LNCAP (cell line): Measurements from ENCODE around the gene MAPK8.

ENCODE experiments used
- TF ChIP-seq, protein P1 (sequence below): fragments of 450-650 bp; IDR thresholded peaks from 2 replicates; pipeline ENCODE4 v1.5.1; 2017; ENCODE audit warnings: mild to moderate bottlenecking

The MAPK8 gene

DNA sequence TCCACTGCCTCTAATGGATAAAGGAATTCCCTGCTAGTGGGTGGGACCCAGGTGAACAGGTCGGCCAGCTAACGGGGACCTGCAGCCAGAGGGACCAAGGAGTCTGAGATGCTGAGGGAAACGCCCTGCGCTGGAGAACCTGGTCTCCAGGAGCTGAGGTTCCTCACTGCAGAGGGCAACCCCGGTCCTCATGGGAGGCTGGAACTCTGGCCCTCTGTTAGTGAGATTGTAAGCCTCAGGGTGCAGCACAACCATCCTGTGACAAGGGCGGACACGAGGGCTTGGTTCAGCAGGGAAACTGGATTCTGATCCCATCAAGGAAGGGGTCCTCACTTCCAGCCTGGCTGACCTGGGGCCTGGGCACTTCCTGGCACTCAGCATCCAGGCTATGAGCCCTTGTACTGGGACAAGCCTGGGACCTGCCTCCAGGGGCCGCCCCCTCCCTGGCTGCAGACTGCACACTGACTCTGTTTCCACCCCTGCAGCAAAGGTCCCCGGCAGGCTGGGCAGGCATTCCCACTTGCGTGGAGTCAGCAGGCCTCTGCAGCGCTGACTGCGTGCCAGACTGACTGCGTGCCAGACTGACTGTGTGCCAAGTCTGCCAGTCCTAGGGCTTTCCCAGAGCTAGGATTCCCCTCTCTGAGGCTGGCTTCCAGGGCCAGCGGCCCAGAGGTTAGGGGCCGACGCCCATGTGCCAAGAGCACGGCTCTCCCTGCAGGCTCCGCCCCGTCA lies 143.2 kb downstream of the MAPK8 start:
- TF ChIP-seq, protein P1, sequence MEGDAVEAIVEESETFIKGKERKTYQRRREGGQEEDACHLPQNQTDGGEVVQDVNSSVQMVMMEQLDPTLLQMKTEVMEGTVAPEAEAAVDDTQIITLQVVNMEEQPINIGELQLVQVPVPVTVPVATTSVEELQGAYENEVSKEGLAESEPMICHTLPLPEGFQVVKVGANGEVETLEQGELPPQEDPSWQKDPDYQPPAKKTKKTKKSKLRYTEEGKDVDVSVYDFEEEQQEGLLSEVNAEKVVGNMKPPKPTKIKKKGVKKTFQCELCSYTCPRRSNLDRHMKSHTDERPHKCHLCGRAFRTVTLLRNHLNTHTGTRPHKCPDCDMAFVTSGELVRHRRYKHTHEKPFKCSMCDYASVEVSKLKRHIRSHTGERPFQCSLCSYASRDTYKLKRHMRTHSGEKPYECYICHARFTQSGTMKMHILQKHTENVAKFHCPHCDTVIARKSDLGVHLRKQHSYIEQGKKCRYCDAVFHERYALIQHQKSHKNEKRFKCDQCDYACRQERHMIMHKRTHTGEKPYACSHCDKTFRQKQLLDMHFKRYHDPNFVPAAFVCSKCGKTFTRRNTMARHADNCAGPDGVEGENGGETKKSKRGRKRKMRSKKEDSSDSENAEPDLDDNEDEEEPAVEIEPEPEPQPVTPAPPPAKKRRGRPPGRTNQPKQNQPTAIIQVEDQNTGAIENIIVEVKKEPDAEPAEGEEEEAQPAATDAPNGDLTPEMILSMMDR, result no peak

DNA sequence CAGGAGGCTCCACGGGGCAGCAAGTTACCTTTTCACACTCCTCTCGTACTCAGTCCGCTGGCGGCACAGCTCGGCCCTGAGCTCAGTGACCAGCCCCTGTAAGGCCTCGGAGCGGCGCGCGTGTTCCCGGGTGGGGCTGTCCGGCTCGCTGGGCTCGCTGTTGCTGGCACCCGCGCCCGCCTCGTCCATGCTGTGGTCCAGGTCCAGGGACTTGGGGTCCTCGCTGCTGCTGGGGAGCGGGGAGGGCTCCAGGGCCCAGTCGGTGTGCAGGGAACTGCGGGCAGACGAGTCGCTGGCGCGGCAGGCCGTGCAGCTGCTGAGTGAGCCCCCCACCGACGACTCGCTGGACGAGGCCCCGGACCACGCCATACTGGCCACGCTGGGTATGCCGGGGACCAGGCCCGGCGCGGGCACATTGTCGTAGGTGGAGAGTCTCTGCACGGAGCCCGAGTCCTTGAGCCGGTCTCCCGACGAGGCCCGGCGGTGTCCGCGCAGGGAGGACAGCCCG lies 143.8 kb downstream of the MAPK8 start:
- TF ChIP-seq, protein P1, result no peak

DNA sequence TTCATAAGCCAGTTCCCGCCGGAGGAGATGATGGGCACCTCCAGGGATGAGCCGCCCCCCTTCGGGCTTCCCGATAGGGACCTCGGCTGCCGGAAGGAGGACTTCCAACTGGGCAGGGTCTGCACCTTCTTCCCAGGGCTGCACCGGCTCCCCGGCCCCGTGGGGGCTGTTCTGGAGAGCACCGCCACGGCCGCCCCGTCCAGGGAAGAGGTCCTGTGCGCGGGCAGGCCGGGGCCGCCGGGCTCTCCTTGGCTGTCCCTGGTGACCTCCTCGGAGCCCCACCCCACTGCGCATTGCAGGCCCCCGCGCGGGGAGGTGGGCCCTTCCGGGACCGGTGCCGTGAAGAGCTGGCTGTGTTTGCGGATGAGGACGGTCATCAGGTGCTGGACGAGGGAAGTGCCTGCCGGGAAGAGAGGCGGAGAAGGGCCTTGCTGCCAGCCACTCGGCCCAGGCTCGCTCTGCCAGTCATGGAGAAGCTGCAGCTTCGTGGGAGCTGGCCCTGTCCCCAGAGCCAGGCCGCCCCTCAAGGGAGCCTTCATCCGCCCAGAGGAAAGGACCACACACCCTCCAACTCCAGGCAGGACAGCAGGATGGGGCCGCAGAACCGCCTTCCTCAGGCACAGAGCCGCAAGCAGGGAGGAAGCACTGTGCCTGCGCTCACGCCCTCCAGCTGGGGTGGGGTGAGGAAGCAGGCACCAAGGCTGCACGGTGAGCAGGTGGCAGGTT lies 144.4 kb downstream of the MAPK8 start:
- TF ChIP-seq, protein P1, result no peak

DNA sequence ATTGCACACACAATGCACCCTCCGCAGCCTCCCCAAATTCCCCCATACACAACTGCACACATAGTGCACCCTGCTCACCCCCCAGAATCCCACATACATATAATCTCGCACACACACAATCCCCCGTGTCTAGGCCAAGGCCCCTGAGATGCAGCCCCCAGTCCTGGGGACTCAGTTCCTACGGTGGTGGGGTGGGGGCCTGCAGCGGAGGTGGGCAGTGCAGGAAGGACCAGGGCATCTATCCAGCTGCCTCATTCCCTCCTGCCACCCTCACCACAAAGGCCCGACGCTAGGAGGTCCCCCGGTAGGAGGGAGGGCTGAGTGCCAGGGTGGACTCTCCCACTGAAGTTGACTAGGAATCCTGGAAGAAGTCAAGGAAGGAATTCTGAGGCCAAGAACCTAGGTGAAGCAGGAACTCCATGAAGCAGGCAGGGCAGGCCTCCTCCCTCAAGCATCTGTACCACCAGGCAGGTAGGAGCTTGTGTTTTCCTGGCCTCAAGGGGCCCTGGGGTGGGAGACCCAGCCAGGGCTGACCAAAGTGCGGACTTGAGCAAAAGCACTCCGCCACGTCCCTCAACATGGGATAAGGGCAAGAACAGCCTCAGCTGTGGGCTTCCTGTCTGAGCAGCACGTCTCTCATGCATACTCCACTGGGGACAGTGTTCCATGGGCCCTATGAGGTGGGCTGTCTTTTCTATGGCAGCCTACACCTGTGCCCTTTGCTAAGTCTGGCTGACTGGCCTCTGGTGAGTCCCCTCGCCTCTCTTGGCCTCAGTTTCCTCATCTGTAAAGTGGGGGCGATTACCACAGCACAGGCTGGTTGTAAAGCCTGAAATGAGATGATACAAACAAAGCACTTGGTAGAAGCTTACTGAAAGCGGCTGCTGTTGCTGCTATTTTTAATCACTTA lies 145.7 kb downstream of the MAPK8 start:
- TF ChIP-seq, protein P1, result no peak

DNA sequence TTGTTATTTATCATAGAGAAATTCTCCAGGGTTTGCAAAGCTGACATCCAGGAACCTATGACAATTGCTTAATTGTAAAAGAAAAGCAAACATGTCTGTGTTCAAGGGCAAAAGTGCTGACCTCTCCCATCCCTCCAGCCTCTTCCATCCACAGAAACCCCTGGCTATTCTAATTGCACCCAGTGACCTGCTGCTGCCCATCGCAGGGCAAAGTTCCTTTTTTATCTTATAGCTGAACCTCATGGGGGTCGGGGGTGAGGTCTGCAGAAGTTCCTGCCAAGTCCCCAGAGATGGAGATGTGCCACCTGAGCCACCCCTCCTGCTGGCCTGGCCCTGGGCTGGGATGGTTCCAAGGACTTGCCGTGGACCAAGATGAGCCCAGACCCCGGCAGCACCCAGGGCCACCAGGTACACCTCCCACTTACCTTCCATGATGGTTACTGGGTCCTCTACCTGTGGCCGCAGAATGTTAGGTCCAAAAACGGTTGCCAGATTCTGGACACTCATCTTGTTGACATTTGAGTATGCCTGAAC lies 146.5 kb downstream of the MAPK8 start:
- TF ChIP-seq, protein P1, result no peak

DNA sequence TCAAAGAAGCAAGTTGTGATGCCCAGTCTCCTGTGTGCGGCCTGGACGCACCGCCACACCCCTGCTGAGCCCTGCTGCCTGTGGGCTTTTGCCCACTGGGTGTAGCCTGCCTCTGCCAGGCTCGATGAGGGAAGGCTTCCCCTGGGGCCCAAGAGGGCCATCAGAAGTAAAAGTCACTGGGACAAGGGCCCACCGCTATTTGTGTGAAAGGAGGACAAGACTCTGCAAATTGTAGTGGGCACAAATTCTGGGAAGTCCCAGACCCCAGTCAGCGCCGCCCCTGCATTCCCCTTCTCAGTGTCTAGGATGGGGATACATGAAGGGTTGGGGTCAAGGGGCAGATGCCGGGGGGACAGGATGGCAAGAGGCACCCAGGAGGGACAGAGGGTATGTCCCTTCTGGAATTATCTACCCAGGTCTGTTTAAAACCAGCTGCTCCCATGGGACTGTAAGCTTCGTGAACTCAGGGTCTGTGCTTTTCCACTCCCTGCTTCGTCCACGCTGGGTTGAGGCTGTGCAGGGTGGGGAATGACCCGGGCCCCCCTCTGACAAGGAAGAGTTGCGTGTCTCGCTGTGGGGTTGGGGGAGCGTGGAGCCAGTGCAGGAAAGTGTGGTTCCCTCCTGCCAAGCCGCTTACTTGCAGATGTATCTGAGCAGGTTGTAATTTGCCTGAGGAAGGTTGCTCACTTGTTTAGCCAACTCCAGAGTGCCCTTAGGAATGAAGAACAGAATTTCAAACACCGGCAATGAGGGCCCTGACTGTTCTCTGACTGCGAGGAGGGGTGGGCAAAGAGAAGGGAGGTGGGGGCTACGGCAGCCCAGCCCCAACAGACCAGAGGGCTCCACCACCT lies 147.2 kb downstream of the MAPK8 start:
- TF ChIP-seq, protein P1, result no peak
